ENCODE measurements around the gene ALG6. TPM values are rescaled to one million over a fixed set of nuclear protein-coding genes. Genes with fewer than 3 reads are reported as not detected.

ALG6 gene
- total RNA-seq, 1 experiment from 2014 or later: 21.4 TPM

DNA sequence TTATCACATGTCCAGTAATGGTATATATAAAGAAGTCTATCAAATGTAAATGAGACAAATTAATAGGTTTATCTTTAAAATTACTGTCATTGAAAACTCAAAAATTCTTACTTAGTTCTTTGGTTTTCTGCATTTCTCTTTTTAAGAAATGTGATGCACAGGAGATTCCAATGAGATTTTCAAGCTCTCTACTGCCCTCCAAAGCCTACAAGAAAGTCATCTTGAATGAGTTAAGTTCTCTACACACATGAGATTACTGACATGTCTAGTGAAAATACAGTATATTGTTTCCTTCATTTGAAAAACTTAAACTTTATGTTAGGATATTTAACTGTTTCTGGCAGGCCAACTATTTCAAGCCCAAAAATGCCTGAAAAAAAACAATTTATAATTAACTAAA is 86.8 kb downstream of the ALG6 start:
- Histone ChIP-seq H3K79me1 (ENCODE audit: insufficient read depth, low read depth, low read length, poor library complexity, severe bottlenecking) (no peaks in the 10 kb centered on the region), H4K91ac (ENCODE audit: insufficient read length, low read depth, low read length) (no peak overlapping the region), H3K27ac (ENCODE audit: insufficient read length, low read depth, low read length) (no peak overlapping the region), H3K4ac (ENCODE audit: low read depth, low read length) (no peak overlapping the region), H2BK20ac (ENCODE audit: low read depth, low read length, poor library complexity, severe bottlenecking) (no peak overlapping the region), H3K9ac (ENCODE audit: extremely low read depth, insufficient read length, low read length) (no peak overlapping the region), H3K4me2 (ENCODE audit: insufficient read depth, insufficient read length, low read length) (no peak overlapping the region), H3T11ph (ENCODE audit: low read length) (no peak overlapping the region), H4K8ac (replicated peaks; ENCODE audit: insufficient read length, low read depth, low read length) (no peak overlapping the region), H3K23ac (ENCODE audit: insufficient read length, low read depth, low read length) (no peak overlapping the region), H3K14ac (ENCODE audit: insufficient read depth, low read length) (no peak overlapping the region), H4K20me1 (ENCODE audit: control insufficient read depth, insufficient read depth, insufficient read length) (no peaks in the 10 kb centered on the region), H2BK15ac (ENCODE audit: low read depth, low read length) (no peak overlapping the region), H3K4me1 (ENCODE audit: insufficient read depth, low read length) (no peaks in the 10 kb centered on the region), H3K56ac (ENCODE audit: insufficient read length, low read depth, low read length) (no peak overlapping the region), H2AFZ (ENCODE audit: low read length) (no peak overlapping the region), H3K23me2 (ENCODE audit: insufficient read length, low read depth, low read length, poor library complexity, severe bottlenecking) (no peaks in the 10 kb centered on the region), H2BK5ac (ENCODE audit: insufficient read length, low read length) (no peak overlapping the region), H3K79me2 (ENCODE audit: insufficient read depth, low read length) (no peaks in the 10 kb centered on the region), H2BK12ac (ENCODE audit: insufficient read length, low read depth, low read length) (no peak overlapping the region), H3K27me3 (ENCODE audit: insufficient read depth, low read length) (no peaks in the 10 kb centered on the region), H3K18ac (ENCODE audit: insufficient read length, low read depth, low read length) (no peak overlapping the region), H3K9me3 (ENCODE audit: control insufficient read depth, low read depth, low read length) (no peaks in the 10 kb centered on the region), H4K5ac (ENCODE audit: insufficient read length, low read depth, low read length) (no peak overlapping the region), H2AK5ac (ENCODE audit: insufficient read length, low read length) (no peak overlapping the region), H2BK120ac (ENCODE audit: low read depth, low read length, poor library complexity, severe bottlenecking) (no peak overlapping the region)
- H3K4me1 Mint-ChIP-seq: no peaks in the 10 kb centered on the region
- TF ChIP-seq, protein P1, sequence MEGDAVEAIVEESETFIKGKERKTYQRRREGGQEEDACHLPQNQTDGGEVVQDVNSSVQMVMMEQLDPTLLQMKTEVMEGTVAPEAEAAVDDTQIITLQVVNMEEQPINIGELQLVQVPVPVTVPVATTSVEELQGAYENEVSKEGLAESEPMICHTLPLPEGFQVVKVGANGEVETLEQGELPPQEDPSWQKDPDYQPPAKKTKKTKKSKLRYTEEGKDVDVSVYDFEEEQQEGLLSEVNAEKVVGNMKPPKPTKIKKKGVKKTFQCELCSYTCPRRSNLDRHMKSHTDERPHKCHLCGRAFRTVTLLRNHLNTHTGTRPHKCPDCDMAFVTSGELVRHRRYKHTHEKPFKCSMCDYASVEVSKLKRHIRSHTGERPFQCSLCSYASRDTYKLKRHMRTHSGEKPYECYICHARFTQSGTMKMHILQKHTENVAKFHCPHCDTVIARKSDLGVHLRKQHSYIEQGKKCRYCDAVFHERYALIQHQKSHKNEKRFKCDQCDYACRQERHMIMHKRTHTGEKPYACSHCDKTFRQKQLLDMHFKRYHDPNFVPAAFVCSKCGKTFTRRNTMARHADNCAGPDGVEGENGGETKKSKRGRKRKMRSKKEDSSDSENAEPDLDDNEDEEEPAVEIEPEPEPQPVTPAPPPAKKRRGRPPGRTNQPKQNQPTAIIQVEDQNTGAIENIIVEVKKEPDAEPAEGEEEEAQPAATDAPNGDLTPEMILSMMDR (conservative IDR thresholded peaks at IDR 0.05): peak; percentile 56
- H3K9me3 Mint-ChIP-seq: no peaks in the 10 kb centered on the region
- no peak for DNase-seq
- H3K36me3 Mint-ChIP-seq (ENCODE audit: insufficient read depth in 1 of 3, low read depth in 3 of 3): 0 out of 7 replicates have a peak, but pooled peaks cover 0 to 2% (median 0%) of the 10 kb centered on the region in 3 experiments
- no peaks in the 10 kb centered on the region for H3K27me3 Mint-ChIP-seq (ENCODE audit: low read depth)
- no peak overlapping the region for H3K4me3 Mint-ChIP-seq
- no peak overlapping the region for H3K27ac Mint-ChIP-seq

Data from H9 (cell line).